H9 (cell line): Measurements from ENCODE around the gene OST4. TPM values are rescaled to one million over a fixed set of nuclear protein-coding genes. Genes with fewer than 3 reads are reported as not detected.

Experiments used
- DNase-seq: peaks from one replicate; pipeline ENCODE4 v3.0.0-alpha.2; 2017
- H2AFZ ChIP-seq: one replicate; pipeline ENCODE4 v1.6.1; 2013; ENCODE audit warnings: mild to moderate bottlenecking, low read length, control low read depth, moderate library complexity
- H2AK5ac ChIP-seq: 2 replicates; pipeline ENCODE4 v1.6.1; 2013; ENCODE audit warnings: low read length, control low read depth, mixed read lengths; ENCODE audit not compliant: insufficient read length
- H2BK120ac ChIP-seq: one replicate; pipeline ENCODE4 v1.6.1; 2013; ENCODE audit warnings: low read depth, mild to moderate bottlenecking, low read length, control low read depth, inconsistent platforms; ENCODE audit not compliant: poor library complexity, severe bottlenecking
- H2BK12ac ChIP-seq: 2 replicates; pipeline ENCODE4 v1.6.1; 2013; ENCODE audit warnings: low read length, control low read depth, mixed read lengths, low read depth; ENCODE audit not compliant: insufficient read length
- H2BK15ac ChIP-seq: 2 replicates; pipeline ENCODE4 v1.6.1; 2013; ENCODE audit warnings: low read depth, low read length, control low read depth
- H2BK20ac ChIP-seq: one replicate; pipeline ENCODE4 v1.6.1; 2013; ENCODE audit warnings: low read depth, mild to moderate bottlenecking, low read length, control low read depth, inconsistent platforms; ENCODE audit not compliant: poor library complexity, severe bottlenecking
- H2BK5ac ChIP-seq: 2 replicates; pipeline ENCODE4 v1.6.1; 2013; ENCODE audit warnings: low read length, control low read depth, mixed read lengths; ENCODE audit not compliant: insufficient read length
- H3K14ac ChIP-seq: 2 replicates; pipeline ENCODE4 v1.6.1; 2013; ENCODE audit warnings: low read length, control low read depth; ENCODE audit not compliant: insufficient read depth
- H3K18ac ChIP-seq: 2 replicates; pipeline ENCODE4 v1.6.1; 2013; ENCODE audit warnings: low read depth, mild to moderate bottlenecking, mixed read lengths, low read length, control low read depth; ENCODE audit not compliant: insufficient read length
- H3K23ac ChIP-seq: 2 replicates; pipeline ENCODE4 v1.6.1; 2013; ENCODE audit warnings: low read length, control low read depth, mixed read lengths, low read depth; ENCODE audit not compliant: insufficient read length
- H3K23me2 ChIP-seq: 2 replicates; pipeline ENCODE4 v1.6.1; 2013; ENCODE audit warnings: low read depth, mild to moderate bottlenecking, mixed read lengths, low read length, control low read depth; ENCODE audit not compliant: insufficient read length, poor library complexity, severe bottlenecking
- H3K27ac ChIP-seq: 2 replicates; pipeline ENCODE4 v1.5.1; 2013; ENCODE audit warnings: low read length, control low read depth, mixed read lengths, low read depth; ENCODE audit not compliant: insufficient read length
- H3K27me3 ChIP-seq: 2 replicates; pipeline ENCODE4 v1.6.1; 2013; ENCODE audit warnings: low read length, control low read depth, inconsistent platforms; ENCODE audit not compliant: insufficient read depth
- H3K4ac ChIP-seq: 2 replicates; pipeline ENCODE4 v1.6.1; 2013; ENCODE audit warnings: low read depth, mild to moderate bottlenecking, control low read depth, inconsistent platforms, low read length, moderate library complexity
- H3K4me1 ChIP-seq: 2 replicates; pipeline ENCODE4 v1.6.1; 2013; ENCODE audit warnings: low read length, control low read depth, inconsistent platforms; ENCODE audit not compliant: insufficient read depth
- H3K4me2 ChIP-seq: 2 replicates; pipeline ENCODE4 v1.6.1; 2013; ENCODE audit warnings: low read length, control low read depth, mixed read lengths; ENCODE audit not compliant: insufficient read length, insufficient read depth
- H3K56ac ChIP-seq: 2 replicates; pipeline ENCODE4 v1.6.1; 2013; ENCODE audit warnings: low read depth, mild to moderate bottlenecking, mixed read lengths, low read length, control low read depth; ENCODE audit not compliant: insufficient read length
- H3K79me1 ChIP-seq: 2 replicates; pipeline ENCODE4 v1.6.1; 2013; ENCODE audit warnings: low read depth, mild to moderate bottlenecking, moderate library complexity, low read length, control low read depth, inconsistent platforms; ENCODE audit not compliant: insufficient read depth, poor library complexity, severe bottlenecking
- H3K79me2 ChIP-seq: 2 replicates; pipeline ENCODE4 v1.6.1; 2013; ENCODE audit warnings: low read length, control low read depth, inconsistent platforms; ENCODE audit not compliant: insufficient read depth
- H3K9ac ChIP-seq: 2 replicates; pipeline ENCODE4 v1.6.1; 2013; ENCODE audit warnings: low read length, control low read depth, mixed read lengths; ENCODE audit not compliant: insufficient read length; ENCODE audit errors: extremely low read depth
- H3K9me3 ChIP-seq: one replicate; pipeline ENCODE4 v1.6.1; 2013; ENCODE audit warnings: low read depth, low read length, inconsistent platforms; ENCODE audit not compliant: control insufficient read depth
- H3T11ph ChIP-seq: one replicate; pipeline ENCODE4 v1.6.1; 2013; ENCODE audit warnings: mild to moderate bottlenecking, low read length, control low read depth, inconsistent platforms
- H4K20me1 ChIP-seq: one replicate; pipeline ENCODE4 v1.6.1; 2013; ENCODE audit not compliant: control insufficient read depth, insufficient read length, insufficient read depth
- H4K5ac ChIP-seq: 2 replicates; pipeline ENCODE4 v1.6.1; 2013; ENCODE audit warnings: low read depth, mild to moderate bottlenecking, mixed read lengths, low read length, control low read depth; ENCODE audit not compliant: insufficient read length
- H4K8ac ChIP-seq: replicated peaks from 2 replicates; pipeline ENCODE4 v1.6.1; 2013; ENCODE audit warnings: low read length, control low read depth, mixed read lengths, low read depth; ENCODE audit not compliant: insufficient read length
- H4K91ac ChIP-seq: 2 replicates; pipeline ENCODE4 v1.6.1; 2013; ENCODE audit warnings: low read depth, mild to moderate bottlenecking, moderate library complexity, mixed read lengths, low read length, control low read depth; ENCODE audit not compliant: insufficient read length
- H3K27ac Mint-ChIP-seq, 3 experiments: 2 replicates in 2 of 3; 3 replicates in 1 of 3; pipeline ENCODE4 v1.8.0; 2020 to 2021; ENCODE audit warnings: mixed read lengths in 3 of 3, mild to moderate bottlenecking in 1 of 3, moderate library complexity in 1 of 3
- H3K27me3 Mint-ChIP-seq: 2 replicates; pipeline ENCODE4 v1.8.0; 2021; ENCODE audit warnings: low read depth, mild to moderate bottlenecking, moderate library complexity, mixed read lengths
- H3K36me3 Mint-ChIP-seq, 3 experiments: 2 replicates in 2 of 3; 3 replicates in 1 of 3; pipeline ENCODE4 v1.8.0; 2020 to 2021; ENCODE audit warnings: low read depth in 3 of 3, mixed read lengths in 3 of 3; ENCODE audit not compliant: insufficient read depth in 1 of 3
- H3K4me1 Mint-ChIP-seq, 2 experiments: 2 replicates each; pipeline ENCODE4 v1.8.0; 2020; ENCODE audit warnings: mixed read lengths in 2 of 2
- H3K4me3 Mint-ChIP-seq, 2 experiments: 2 replicates in 1 of 2; 3 replicates in 1 of 2; pipeline ENCODE4 v1.8.0; 2020 to 2021; ENCODE audit warnings: mild to moderate bottlenecking in 2 of 2, mixed read lengths in 2 of 2, moderate library complexity in 1 of 2
- H3K9me3 Mint-ChIP-seq, 2 experiments: 2 replicates in 1 of 2; 3 replicates in 1 of 2; pipeline ENCODE4 v1.8.0; 2020; ENCODE audit warnings: mild to moderate bottlenecking in 2 of 2, mixed read lengths in 2 of 2, moderate library complexity in 1 of 2
- WGBS: extraction: QIAGEN DNeasy Blood & Tissue Kit; methylation state at CpG from one replicate; pipeline ENCODE4 v1.1.7; 2013; ENCODE audit warnings: missing lambda C conversion rate, low lambda C conversion rate, mixed read lengths; ENCODE audit not compliant: insufficient read length; ENCODE audit errors: extremely low coverage; 5-methylcytosine and 5-hydroxymethylcytosine counted together
- total RNA-seq: library from RNA; stranded (reverse); gene quantifications from 2 replicates; pipeline ENCODE4 v1.2.1, GENCODE V29; 2021
- TF ChIP-seq, protein P1 (sequence below): fragments of 200-600 bp; sonication (generic); conservative IDR thresholded peaks from 3 replicates; pipeline ENCODE4 v1.8.0; 2021; ENCODE audit warnings: antibody characterized with exemption, mild to moderate bottlenecking

Gene OST4
- total RNA-seq, 1 experiment from 2014 or later, result 215 TPM

DNA sequence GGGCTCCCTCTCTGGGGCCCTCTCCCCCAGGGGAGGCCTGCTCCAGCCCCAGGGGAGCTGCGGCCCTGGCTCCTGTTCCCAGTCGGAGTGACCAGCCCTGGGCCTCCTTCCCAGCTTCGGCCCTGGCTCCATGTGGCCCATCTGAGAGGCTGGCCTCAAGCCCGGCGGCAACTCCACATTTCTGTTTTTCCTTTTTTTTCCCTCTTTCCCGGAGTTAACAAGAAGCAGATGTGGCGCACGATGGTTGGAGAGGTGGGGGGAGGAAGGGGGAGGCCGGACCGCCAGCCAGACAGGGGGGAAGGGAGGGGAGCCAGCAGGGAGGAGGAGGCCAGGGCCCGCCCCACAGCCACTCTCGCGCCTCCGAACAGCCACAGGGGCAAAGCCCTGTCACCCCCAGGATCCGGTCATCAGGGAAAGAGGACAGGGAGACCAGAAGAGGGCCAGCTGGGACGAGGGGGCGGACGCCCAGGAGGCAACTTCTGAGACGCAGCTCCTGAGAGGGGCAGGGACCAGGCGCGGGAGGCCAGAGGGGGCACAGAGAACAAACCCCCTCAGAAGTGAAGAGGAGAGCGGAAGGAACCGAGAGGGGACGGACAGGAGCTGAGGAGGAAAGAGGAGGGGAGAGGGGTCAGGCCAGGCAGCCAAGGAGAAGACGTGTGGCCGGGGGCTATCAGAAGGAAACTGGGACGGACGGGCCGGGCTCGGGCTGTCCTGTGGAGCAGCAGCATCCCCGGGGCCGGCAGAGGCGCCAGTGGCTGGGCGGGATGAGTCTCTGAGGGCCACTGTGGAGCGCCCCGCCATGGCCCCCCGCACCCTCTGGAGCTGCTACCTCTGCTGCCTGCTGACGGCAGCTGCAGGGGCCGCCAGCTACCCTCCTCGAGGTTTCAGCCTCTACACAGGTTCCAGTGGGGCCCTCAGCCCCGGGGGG is 7.1 kb upstream of the OST4 start, which contains the start of gene EMILIN1:
Gene EMILIN1, plus strand, starts transcription at position 349 of the 928 bp plus-strand sequence. Its CDS starts 451 bp downstream, at position 800.
- Histone ChIP-seq H3K27ac (no peak within 1 kb of the TSS), H2BK12ac (no peak within 1 kb of the TSS), H4K20me1 (no peaks in the 10 kb centered on the region), H3K79me1 (no peaks in the 10 kb centered on the region), H3K56ac (no peak within 1 kb of the TSS), H2BK5ac (no peak within 1 kb of the TSS), H3K27me3 (no peaks in the 10 kb centered on the region), H3K79me2 (no peaks in the 10 kb centered on the region), H3K18ac (peak within 1 kb of the TSS; percentile 27), H3K4me2 (no peak within 1 kb of the TSS), H3K4me1 (no peaks in the 10 kb centered on the region), H2AK5ac (no peak within 1 kb of the TSS), H4K5ac (no peak within 1 kb of the TSS), H4K8ac (no peak within 1 kb of the TSS), H2AFZ (no peak within 1 kb of the TSS), H3T11ph (no peak within 1 kb of the TSS), H2BK20ac (no peak within 1 kb of the TSS), H3K23me2 (no peaks in the 10 kb centered on the region), H2BK15ac (no peak within 1 kb of the TSS), H4K91ac (no peak within 1 kb of the TSS), H2BK120ac (no peak within 1 kb of the TSS), H3K9me3 (no peaks in the 10 kb centered on the region), H3K23ac (no peak within 1 kb of the TSS), H3K9ac (no peak within 1 kb of the TSS), H3K4ac (no peak within 1 kb of the TSS), H3K14ac (peak within 1 kb of the TSS; percentile 78; the same call in 1 of the 2 replicates)
- H3K27me3 Mint-ChIP-seq, result peaks cover 19% of the 10 kb centered on the region
- peak within 1 kb of the TSS in 1 of 3 experiments; percentile 77; a peak in 1 of 7 replicates for H3K27ac Mint-ChIP-seq
- TF ChIP-seq, protein P1, sequence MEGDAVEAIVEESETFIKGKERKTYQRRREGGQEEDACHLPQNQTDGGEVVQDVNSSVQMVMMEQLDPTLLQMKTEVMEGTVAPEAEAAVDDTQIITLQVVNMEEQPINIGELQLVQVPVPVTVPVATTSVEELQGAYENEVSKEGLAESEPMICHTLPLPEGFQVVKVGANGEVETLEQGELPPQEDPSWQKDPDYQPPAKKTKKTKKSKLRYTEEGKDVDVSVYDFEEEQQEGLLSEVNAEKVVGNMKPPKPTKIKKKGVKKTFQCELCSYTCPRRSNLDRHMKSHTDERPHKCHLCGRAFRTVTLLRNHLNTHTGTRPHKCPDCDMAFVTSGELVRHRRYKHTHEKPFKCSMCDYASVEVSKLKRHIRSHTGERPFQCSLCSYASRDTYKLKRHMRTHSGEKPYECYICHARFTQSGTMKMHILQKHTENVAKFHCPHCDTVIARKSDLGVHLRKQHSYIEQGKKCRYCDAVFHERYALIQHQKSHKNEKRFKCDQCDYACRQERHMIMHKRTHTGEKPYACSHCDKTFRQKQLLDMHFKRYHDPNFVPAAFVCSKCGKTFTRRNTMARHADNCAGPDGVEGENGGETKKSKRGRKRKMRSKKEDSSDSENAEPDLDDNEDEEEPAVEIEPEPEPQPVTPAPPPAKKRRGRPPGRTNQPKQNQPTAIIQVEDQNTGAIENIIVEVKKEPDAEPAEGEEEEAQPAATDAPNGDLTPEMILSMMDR, result no peak
- peak; percentile 49 for DNase-seq
- H3K9me3 Mint-ChIP-seq, result no peaks in the 10 kb centered on the region
- peaks cover 15 to 32% of the 10 kb centered on the region in 2 experiments for H3K4me1 Mint-ChIP-seq
- peak within 1 kb of the TSS in 1 of 2 experiments; percentile 41; a peak in 2 of 5 replicates for H3K4me3 Mint-ChIP-seq
- no CpG with 5 or more reads among the region's 41 CpGs for WGBS
- H3K36me3 Mint-ChIP-seq, result no peaks in the 10 kb centered on the region
